Limb (tissue), 2 donors: ENCODE measurements around the gene LRP1B.

Experiments
- DNase-seq, 2 donors: peaks; one replicate each; pipeline ENCODE4 v3.0.0-alpha.2; 2016; ENCODE audit errors: extremely low spot score in 2 of 2

LRP1B gene

GRCh38 chr2:142131010-142131669, at the start of gene LRP1B:
Gene LRP1B (minus strand): TSS chr2:142131016. CDS start chr2:142130729, 287 bp downstream.
- peak; percentile 24 to 61 for DNase-seq

- no peak for DNase-seq
Observed at GRCh38 chr2:142179686-142180085, 48.9 kb upstream of the LRP1B start.

- DNase-seq, result no peak
Observed at GRCh38 chr2:142178604-142179003, 47.8 kb upstream of the LRP1B start.

- no peak for DNase-seq
Observed at GRCh38 chr2:142176941-142177340, 46.1 kb upstream of the LRP1B start.

GRCh38 chr2:142175813-142176338, 45.1 kb upstream of the LRP1B start:
- DNase-seq, result no peak

- DNase-seq, result no peak
Observed at GRCh38 chr2:142174176-142174575, 43.4 kb upstream of the LRP1B start.

- no peak for DNase-seq
Observed at GRCh38 chr2:142170847-142171246, 40.0 kb upstream of the LRP1B start.

- DNase-seq, result no peak
Observed at GRCh38 chr2:142165790-142166189, 35.0 kb upstream of the LRP1B start.

GRCh38 chr2:142153601-142154000, 22.8 kb upstream of the LRP1B start:
- no peak for DNase-seq

- DNase-seq, result no peak
Observed at GRCh38 chr2:142150453-142150852, 19.6 kb upstream of the LRP1B start.

- DNase-seq, result no peak
Observed at GRCh38 chr2:142144547-142144946, 13.7 kb upstream of the LRP1B start.

- no peak for DNase-seq
Observed at GRCh38 chr2:142142595-142142994, 11.8 kb upstream of the LRP1B start.

- DNase-seq, result peak in 1 of 2 donors; percentile 62
Observed at GRCh38 chr2:142140434-142140845, 9.6 kb upstream of the LRP1B start.

GRCh38 chr2:142139384-142139783, 8.6 kb upstream of the LRP1B start:
- DNase-seq, result no peak

GRCh38 chr2:142136571-142136970, 5.8 kb upstream of the LRP1B start:
- no peak for DNase-seq

GRCh38 chr2:142134911-142135310, 4.1 kb upstream of the LRP1B start:
- no peak for DNase-seq

GRCh38 chr2:142130111-142131009, 456 bp downstream of the LRP1B start:
- DNase-seq, result peak; percentile 67 to 78

GRCh38 chr2:142128105-142128504, 2.7 kb downstream of the LRP1B start:
- DNase-seq, result no peak

- DNase-seq, result no peak
Observed at GRCh38 chr2:142127248-142127647, 3.6 kb downstream of the LRP1B start.

- no peak for DNase-seq
Observed at GRCh38 chr2:142124706-142125105, 6.1 kb downstream of the LRP1B start.

GRCh38 chr2:142119347-142119746, 11.5 kb downstream of the LRP1B start:
- no peak for DNase-seq

GRCh38 chr2:142112757-142113221, 18.0 kb downstream of the LRP1B start:
- no peak for DNase-seq
